Neural crest cell (in vitro differentiated cells): ENCODE data around the gene ZNF714. TPM values are rescaled to one million over a fixed set of nuclear protein-coding genes. Genes with fewer than 3 reads are reported as not detected.

Experiments
- DNase-seq: peaks from one replicate; pipeline ENCODE4 v3.0.0; 2021; ENCODE audit warnings: low read depth, mixed read lengths, low spot score
- H3K27ac Mint-ChIP-seq: one replicate; pipeline ENCODE4 v1.8.0; 2021; ENCODE audit warnings: mild to moderate bottlenecking, mixed read lengths; ENCODE audit not compliant: unreplicated experiment
- H3K27me3 Mint-ChIP-seq: 2 replicates; pipeline ENCODE4 v1.8.0; 2021; ENCODE audit warnings: low read depth, mild to moderate bottlenecking, mixed read lengths
- H3K36me3 Mint-ChIP-seq: 2 replicates; pipeline ENCODE4 v1.8.0; 2021; ENCODE audit warnings: low read depth, mild to moderate bottlenecking, mixed read lengths
- H3K4me1 Mint-ChIP-seq: 2 replicates; pipeline ENCODE4 v1.8.0; 2021; ENCODE audit warnings: mixed read lengths
- H3K4me3 Mint-ChIP-seq: one replicate; pipeline ENCODE4 v1.8.0; 2021; ENCODE audit warnings: mild to moderate bottlenecking, mixed read lengths
- H3K9me3 Mint-ChIP-seq: 2 replicates; pipeline ENCODE4 v1.8.0; 2021; ENCODE audit warnings: mixed read lengths
- CTCF ChIP-seq: fragments of 200-600 bp; sonication (generic); conservative IDR thresholded peaks from 2 replicates; pipeline ENCODE4 v1.5.0; 2021; ENCODE audit warnings: antibody characterized with exemption, mild to moderate bottlenecking
- long read RNA-seq: library from polyadenylated mRNA; unstranded; transcript quantifications from one replicate; pipeline ENCODE4 v2.0.0, GENCODE V29; 2020
- total RNA-seq: library from RNA; stranded (reverse); gene quantifications from 2 replicates; pipeline ENCODE4 v1.2.1, GENCODE V29; 2021

ZNF714 gene
- 58.9 and 59.2 TPM in 2 replicates for total RNA-seq
- long read RNA-seq, full-length matches to known transcripts: 14 of 61 reads
- long read RNA-seq, partial matches to known transcripts: 4 of 61 reads
- long read RNA-seq, other reads (novel, unspliced or antisense): 43 of 61 reads

GRCh38 chr19:21082011-21082975 is at the start of gene ZNF714:
TSS of gene ZNF714 (plus strand) at chr19:21082203. CDS start at chr19:21098269, 16,066 bp downstream.
- no peak for TF ChIP-seq CTCF
- Mint-ChIP-seq H3K27me3 (no peaks in the 10 kb centered on the region), H3K27ac (peak within 1 kb of the TSS; percentile 99), H3K4me3 (peak within 1 kb of the TSS; percentile 100), H3K9me3 (no peaks in the 10 kb centered on the region), H3K36me3 (peaks cover 19% of the 10 kb centered on the region), H3K4me1 (peaks cover 42% of the 10 kb centered on the region)
- peak; percentile 73 for DNase-seq

- no peak overlapping the region for H3K27ac Mint-ChIP-seq
- H3K9me3 Mint-ChIP-seq: peaks cover 40% of the 10 kb centered on the region
- DNase-seq: no peak
- H3K4me1 Mint-ChIP-seq: no peaks in the 10 kb centered on the region
- H3K4me3 Mint-ChIP-seq: no peak overlapping the region
- TF ChIP-seq CTCF: no peak
- no peaks in the 10 kb centered on the region for H3K27me3 Mint-ChIP-seq
- peaks cover 69% of the 10 kb centered on the region for H3K36me3 Mint-ChIP-seq
These were observed 37.0 kb upstream of the ZNF714 start for GRCh38 chr19:21045028-21045427.

- H3K27me3 Mint-ChIP-seq: no peaks in the 10 kb centered on the region
- no peak for TF ChIP-seq CTCF
These were observed 35.5 kb upstream of the ZNF714 start for GRCh38 chr19:21046489-21046888.

GRCh38 chr19:21047716-21048115 is 34.3 kb upstream of the ZNF714 start:
- Mint-ChIP-seq H3K9me3 (peaks cover 45% of the 10 kb centered on the region), H3K27me3 (no peaks in the 10 kb centered on the region), H3K4me3 (no peak overlapping the region), H3K27ac (no peak overlapping the region), H3K36me3 (peaks cover 62% of the 10 kb centered on the region), H3K4me1 (no peaks in the 10 kb centered on the region)
- DNase-seq: no peak
- no peak for TF ChIP-seq CTCF

More at GRCh38 chr19:21046489-21046888, 35.5 kb upstream of the ZNF714 start:
- H3K4me1 Mint-ChIP-seq: no peaks in the 10 kb centered on the region
- H3K27ac Mint-ChIP-seq: no peak overlapping the region
- H3K4me3 Mint-ChIP-seq: no peak overlapping the region
- no peak for DNase-seq
- H3K36me3 Mint-ChIP-seq: peaks cover 63% of the 10 kb centered on the region
- peaks cover 42% of the 10 kb centered on the region for H3K9me3 Mint-ChIP-seq

GRCh38 chr19:21052902-21053301 is 29.1 kb upstream of the ZNF714 start:
- H3K36me3 Mint-ChIP-seq: peaks cover 53% of the 10 kb centered on the region
- H3K27ac Mint-ChIP-seq: no peak overlapping the region
- no peaks in the 10 kb centered on the region for H3K4me1 Mint-ChIP-seq
- no peak for DNase-seq
- H3K9me3 Mint-ChIP-seq: peaks cover 23% of the 10 kb centered on the region
- no peak for TF ChIP-seq CTCF
- no peak overlapping the region for H3K4me3 Mint-ChIP-seq
- H3K27me3 Mint-ChIP-seq: no peaks in the 10 kb centered on the region
